Measurements from ENCODE around the gene CPVL. TPM values are rescaled to one million over a fixed set of nuclear protein-coding genes. Genes with fewer than 3 reads are reported as not detected.

The CPVL gene
- total RNA-seq, 1 donor from 2014 or later = 0.51 TPM

GRCh38 chr7:28980451-28981160 lies 165.7 kb downstream of the CPVL start:
- no peak for DNase-seq (ENCODE audit: low read depth in 2 of 2)

- DNase-seq (ENCODE audit: low read depth in 2 of 2) = no peak
Observed at GRCh38 chr7:28979776-28980175, 166.6 kb downstream of the CPVL start.

GRCh38 chr7:28977881-28978280 lies 168.5 kb downstream of the CPVL start:
- DNase-seq (ENCODE audit: low read depth in 2 of 2) = no peak

GRCh38 chr7:28976022-28976421 lies 170.3 kb downstream of the CPVL start:
- no peak for DNase-seq (ENCODE audit: low read depth in 2 of 2)

- DNase-seq (ENCODE audit: low read depth in 2 of 2) = no peak
Observed at GRCh38 chr7:28973591-28973990, 172.7 kb downstream of the CPVL start.

- DNase-seq (ENCODE audit: low read depth in 2 of 2) = no peak
Observed at GRCh38 chr7:28964056-28964455, 182.3 kb downstream of the CPVL start.

GRCh38 chr7:28961972-28962371 lies 184.4 kb downstream of the CPVL start:
- DNase-seq (ENCODE audit: low read depth in 2 of 2) = no peak

GRCh38 chr7:28960071-28960840 lies 186.1 kb downstream of the CPVL start:
- no peak for DNase-seq (ENCODE audit: low read depth in 2 of 2)

- DNase-seq (ENCODE audit: low read depth in 2 of 2) = no peak
Observed at GRCh38 chr7:28958980-28959347, 187.4 kb downstream of the CPVL start.

- peak; percentile 33 to 65 for DNase-seq (ENCODE audit: low read depth in 2 of 2)
Observed at GRCh38 chr7:28958235-28958979, 187.9 kb downstream of the CPVL start, which contains the start of gene TRIL. TSS of gene TRIL (minus strand) at chr7:28958330. CDS start at chr7:28958046, 284 bp downstream.

- DNase-seq (ENCODE audit: low read depth in 2 of 2) = peak in 1 of 2 donors; percentile 49
Observed at GRCh38 chr7:28957751-28958234, 188.5 kb downstream of the CPVL start.

- DNase-seq (ENCODE audit: low read depth in 2 of 2) = peak in 1 of 2 donors; percentile 44
Observed at GRCh38 chr7:28957064-28957750, 189.1 kb downstream of the CPVL start.

GRCh38 chr7:28956608-28957063 lies 189.7 kb downstream of the CPVL start:
- DNase-seq (ENCODE audit: low read depth in 2 of 2) = peak; percentile 60 to 76

GRCh38 chr7:28955718-28956607 lies 190.4 kb downstream of the CPVL start:
- DNase-seq (ENCODE audit: low read depth in 2 of 2) = peak; percentile 66 to 77

GRCh38 chr7:28955356-28955717 lies 191.0 kb downstream of the CPVL start:
- no peak for DNase-seq (ENCODE audit: low read depth in 2 of 2)

GRCh38 chr7:28954946-28955345 lies 191.4 kb downstream of the CPVL start:
- DNase-seq (ENCODE audit: low read depth in 2 of 2) = no peak

- DNase-seq (ENCODE audit: low read depth in 2 of 2) = no peak
Observed at GRCh38 chr7:28954471-28954870, 191.9 kb downstream of the CPVL start.

GRCh38 chr7:28953633-28954032 lies 192.7 kb downstream of the CPVL start:
- peak in 1 of 2 donors; percentile 32 for DNase-seq (ENCODE audit: low read depth in 2 of 2)

Data from dermis microvascular lymphatic vessel endothelial cell (primary cell).